GM21447 (cell line): ENCODE data around the gene ZNG1F.
"Not testable (repeated sequence)": the region's sequence is repeated elsewhere in the genome, so short reads cannot be mapped to it uniquely, and the experiment has no call there.

Source experiments
- ATAC-seq: cut with Tn5 transposase; IDR thresholded peaks from one replicate; pipeline ENCODE4 v1.9.1; 2021; ENCODE audit not compliant: unreplicated experiment

Gene ZNG1F

GRCh38 chr9:41087157-41087780, 101.8 kb downstream of the ZNG1F start:
- not testable (repeated sequence) for ATAC-seq

GRCh38 chr9:41086685-41087084, 102.4 kb downstream of the ZNG1F start:
- not testable (repeated sequence) for ATAC-seq

GRCh38 chr9:41086215-41086614, 102.9 kb downstream of the ZNG1F start:
- not testable (repeated sequence) for ATAC-seq

- ATAC-seq, result not testable (repeated sequence)
These were observed 106.8 kb downstream of the ZNG1F start for GRCh38 chr9:41082358-41082757.
